ENCODE measurements around the gene PDE6A.

The PDE6A gene

GRCh38 chr5:149872351-149873040 lies 72.1 kb downstream of the PDE6A start:
- Histone ChIP-seq H3K9me3 (ENCODE audit: control insufficient read depth, insufficient read depth, low read depth, low read length) (no peaks in the 10 kb centered on the region), H3K4me1 (ENCODE audit: control insufficient read depth, insufficient read depth, low read length) (no peaks in the 10 kb centered on the region), H3K36me3 (ENCODE audit: control insufficient read depth in 2 of 2, insufficient read depth in 1 of 2, low read length in 2 of 2) (no peaks in the 10 kb centered on the region), H3K4me3 (ENCODE audit: low read depth, low read length) (no peak overlapping the region), H3K27ac (ENCODE audit: extremely low read depth, low read depth, low read length) (no peak overlapping the region)
- TF ChIP-seq ZNF488 (tag by site-specific recombination; IDR thresholded peaks at IDR 0.05): no peak
- no peak for TF ChIP-seq ZNF398 (tag by site-specific recombination; IDR thresholded peaks at IDR 0.05)
- no peak for TF ChIP-seq ZSCAN30 (tag by site-specific recombination; IDR thresholded peaks at IDR 0.05)
- TF ChIP-seq MYNN (tag by site-specific recombination; IDR thresholded peaks at IDR 0.05; ENCODE audit: borderline replicate concordance): no peak
- no peak for TF ChIP-seq BCL11B (tag by site-specific recombination; IDR thresholded peaks at IDR 0.05; ENCODE audit: low read depth)
- no peak for TF ChIP-seq ZNF530 (tag by site-specific recombination; IDR thresholded peaks at IDR 0.05; ENCODE audit: low read depth)
- CTCF ChIA-PET: interaction anchor here (0.7 to 1.3 kb wide), 5 partner anchors 8 to 119 kb away, joined by 3 to 5 read pairs (median 3); no protein-coding TSS in a partner anchor
- POLR2A ChIA-PET: no interaction called here

GRCh38 chr5:149871471-149871870 lies 73.1 kb downstream of the PDE6A start:
- TF ChIP-seq ZNF366 (tag by site-specific recombination; conservative IDR thresholded peaks at IDR 0.05) (no peak), INSM2 (tag by site-specific recombination; IDR thresholded peaks at IDR 0.05) (no peak), ZBTB6 (tag by site-specific recombination; IDR thresholded peaks at IDR 0.05) (no peak), ZNF341 (tag by site-specific recombination; IDR thresholded peaks at IDR 0.05; ENCODE audit: low read depth) (no peak), MYNN (tag by site-specific recombination; IDR thresholded peaks at IDR 0.05; ENCODE audit: borderline replicate concordance) (no peak), ZNF600 (tag by site-specific recombination; IDR thresholded peaks at IDR 0.05) (no peak), BCL6B (tag by site-specific recombination; IDR thresholded peaks at IDR 0.05) (no peak), ZNF626 (tag by site-specific recombination; IDR thresholded peaks at IDR 0.05) (no peak), ZNF335 (tag by site-specific recombination; conservative IDR thresholded peaks at IDR 0.05) (no peak), ZNF596 (tag by site-specific recombination; IDR thresholded peaks at IDR 0.05) (no peak), PRDM4 (tag by site-specific recombination; IDR thresholded peaks at IDR 0.05) (no peak)
- H3K36me3 ChIP-seq (ENCODE audit: control insufficient read depth in 2 of 2, insufficient read depth in 1 of 2, low read length in 2 of 2): no peaks in the 10 kb centered on the region
- no peaks in the 10 kb centered on the region for H3K9me3 ChIP-seq (ENCODE audit: control insufficient read depth, insufficient read depth, low read depth, low read length)
- H3K27ac ChIP-seq (ENCODE audit: extremely low read depth, low read depth, low read length): no peak overlapping the region
- H3K4me1 ChIP-seq (ENCODE audit: control insufficient read depth, insufficient read depth, low read length): no peaks in the 10 kb centered on the region
- no peak overlapping the region for H3K4me3 ChIP-seq (ENCODE audit: low read depth, low read length)
- POLR2A ChIA-PET: no interaction called here
- CTCF ChIA-PET: interaction anchor here (1.0 to 6.7 kb wide), 5 partner anchors 9 to 120 kb away, joined by 3 to 55 read pairs (median 4); no protein-coding TSS in a partner anchor

Measured in HEK293 (cell line).